ENCODE measurements around the gene UTP11.

The UTP11 gene

DNA sequence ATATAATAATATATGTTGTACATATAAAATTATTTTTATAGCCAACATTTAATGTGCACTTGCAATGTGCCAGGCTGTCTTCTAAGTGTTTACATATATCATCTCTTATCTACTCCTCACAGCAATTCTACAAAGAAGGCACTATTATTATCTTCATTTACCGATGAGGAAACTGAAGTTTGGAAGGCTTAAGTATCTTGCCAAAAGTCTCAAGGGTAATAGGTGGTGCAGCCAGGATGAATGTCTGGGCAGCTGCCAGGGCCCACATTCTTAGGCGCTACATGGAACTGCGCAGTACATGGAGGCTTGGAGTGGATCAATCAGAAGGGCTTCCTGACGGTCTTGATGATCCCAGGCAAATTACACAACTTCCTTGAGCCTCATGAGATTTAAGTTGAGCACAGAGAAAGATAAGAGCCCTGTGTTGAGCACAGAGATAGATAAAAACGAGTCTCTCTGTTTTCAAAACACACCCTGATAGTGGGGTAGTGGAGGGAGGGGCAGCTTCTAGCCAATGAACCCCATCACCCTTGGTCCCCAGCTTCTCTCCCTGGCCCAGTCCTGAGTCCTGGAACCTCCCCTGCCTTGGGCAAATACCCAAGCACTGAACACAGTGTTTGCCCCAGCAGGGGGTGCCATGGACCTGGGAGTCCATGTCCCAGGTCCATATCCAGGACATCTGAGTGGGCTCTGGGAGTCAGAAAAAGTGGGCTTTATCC, 24.8 kb downstream of the UTP11 start:
- no peak overlapping the region for H3K4me2 ChIP-seq (ENCODE audit: low read length)
- peaks cover 93% of the 10 kb centered on the region for H3K79me2 ChIP-seq (ENCODE audit: low read length)
- H3K9ac ChIP-seq (ENCODE audit: low read length), result no peak overlapping the region
- H3K9me3 ChIP-seq (ENCODE audit: insufficient read depth, low read length), result no peaks in the 10 kb centered on the region
- no peak for TF ChIP-seq EZH2phosphoT487 (IDR thresholded peaks at IDR 0.05; ENCODE audit: low read depth)
- TF ChIP-seq, protein P1, sequence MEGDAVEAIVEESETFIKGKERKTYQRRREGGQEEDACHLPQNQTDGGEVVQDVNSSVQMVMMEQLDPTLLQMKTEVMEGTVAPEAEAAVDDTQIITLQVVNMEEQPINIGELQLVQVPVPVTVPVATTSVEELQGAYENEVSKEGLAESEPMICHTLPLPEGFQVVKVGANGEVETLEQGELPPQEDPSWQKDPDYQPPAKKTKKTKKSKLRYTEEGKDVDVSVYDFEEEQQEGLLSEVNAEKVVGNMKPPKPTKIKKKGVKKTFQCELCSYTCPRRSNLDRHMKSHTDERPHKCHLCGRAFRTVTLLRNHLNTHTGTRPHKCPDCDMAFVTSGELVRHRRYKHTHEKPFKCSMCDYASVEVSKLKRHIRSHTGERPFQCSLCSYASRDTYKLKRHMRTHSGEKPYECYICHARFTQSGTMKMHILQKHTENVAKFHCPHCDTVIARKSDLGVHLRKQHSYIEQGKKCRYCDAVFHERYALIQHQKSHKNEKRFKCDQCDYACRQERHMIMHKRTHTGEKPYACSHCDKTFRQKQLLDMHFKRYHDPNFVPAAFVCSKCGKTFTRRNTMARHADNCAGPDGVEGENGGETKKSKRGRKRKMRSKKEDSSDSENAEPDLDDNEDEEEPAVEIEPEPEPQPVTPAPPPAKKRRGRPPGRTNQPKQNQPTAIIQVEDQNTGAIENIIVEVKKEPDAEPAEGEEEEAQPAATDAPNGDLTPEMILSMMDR (IDR thresholded peaks at IDR 0.05; ENCODE audit: low read depth, low read length), result peak; percentile 39
- H4K20me1 ChIP-seq (ENCODE audit: insufficient read depth, low read length), result no peaks in the 10 kb centered on the region
- peaks cover 66% of the 10 kb centered on the region for H3K4me1 ChIP-seq (ENCODE audit: low read length)
- no peak overlapping the region for H3K4me3 ChIP-seq (ENCODE audit: low read length)
- H2AFZ ChIP-seq (ENCODE audit: low read depth, low read length), result no peak overlapping the region
- peaks cover 13% of the 10 kb centered on the region for H3K36me3 ChIP-seq (replicated peaks; ENCODE audit: low read depth, low read length)
- peak overlapping the region; percentile 43; the same call in 1 of the 2 replicates for H3K27ac ChIP-seq (ENCODE audit: low read length)
- H3K27me3 ChIP-seq (ENCODE audit: low read depth, low read length), result no peaks in the 10 kb centered on the region

DNA sequence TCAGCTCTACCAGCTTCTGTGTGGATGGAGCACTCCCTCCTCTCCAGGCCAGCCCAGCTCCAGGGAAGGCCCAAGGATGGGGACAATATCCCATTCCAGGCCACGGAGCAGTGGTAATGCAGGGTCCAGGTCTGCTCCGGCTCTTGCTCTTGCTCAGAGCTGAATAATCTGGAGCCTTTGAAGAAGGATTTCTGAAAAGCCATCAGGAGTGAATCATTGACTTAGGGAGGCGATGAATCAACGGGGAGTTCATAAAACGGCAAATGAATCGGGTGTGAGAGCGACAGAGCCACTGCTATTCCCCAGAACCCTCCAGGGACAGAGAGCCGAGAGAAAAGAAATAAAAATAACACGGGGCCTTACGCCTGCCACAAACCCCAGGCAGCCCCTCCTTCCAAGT, 26.3 kb downstream of the UTP11 start:
- no peaks in the 10 kb centered on the region for H3K9me3 ChIP-seq (ENCODE audit: insufficient read depth, low read length)
- H4K20me1 ChIP-seq (ENCODE audit: insufficient read depth, low read length), result peaks cover under 1% of the 10 kb centered on the region; the same call in 1 of the 2 replicates
- peak overlapping the region; percentile 96 for H3K4me3 ChIP-seq (ENCODE audit: low read length)
- peak overlapping the region; percentile 98 for H3K9ac ChIP-seq (ENCODE audit: low read length)
- no peaks in the 10 kb centered on the region for H3K27me3 ChIP-seq (ENCODE audit: low read depth, low read length)
- peaks cover 57% of the 10 kb centered on the region for H3K4me1 ChIP-seq (ENCODE audit: low read length)
- peaks cover 28% of the 10 kb centered on the region for H3K36me3 ChIP-seq (replicated peaks; ENCODE audit: low read depth, low read length)
- peaks cover 95% of the 10 kb centered on the region for H3K79me2 ChIP-seq (ENCODE audit: low read length)
- H2AFZ ChIP-seq (ENCODE audit: low read depth, low read length), result no peak overlapping the region
- H3K4me2 ChIP-seq (ENCODE audit: low read length), result peak overlapping the region; percentile 87
- TF ChIP-seq EZH2phosphoT487 (IDR thresholded peaks at IDR 0.05; ENCODE audit: low read depth), result no peak
- TF ChIP-seq, protein P1 (IDR thresholded peaks at IDR 0.05; ENCODE audit: low read depth, low read length), result no peak
- peak overlapping the region; percentile 97 for H3K27ac ChIP-seq (ENCODE audit: low read length)

DNA sequence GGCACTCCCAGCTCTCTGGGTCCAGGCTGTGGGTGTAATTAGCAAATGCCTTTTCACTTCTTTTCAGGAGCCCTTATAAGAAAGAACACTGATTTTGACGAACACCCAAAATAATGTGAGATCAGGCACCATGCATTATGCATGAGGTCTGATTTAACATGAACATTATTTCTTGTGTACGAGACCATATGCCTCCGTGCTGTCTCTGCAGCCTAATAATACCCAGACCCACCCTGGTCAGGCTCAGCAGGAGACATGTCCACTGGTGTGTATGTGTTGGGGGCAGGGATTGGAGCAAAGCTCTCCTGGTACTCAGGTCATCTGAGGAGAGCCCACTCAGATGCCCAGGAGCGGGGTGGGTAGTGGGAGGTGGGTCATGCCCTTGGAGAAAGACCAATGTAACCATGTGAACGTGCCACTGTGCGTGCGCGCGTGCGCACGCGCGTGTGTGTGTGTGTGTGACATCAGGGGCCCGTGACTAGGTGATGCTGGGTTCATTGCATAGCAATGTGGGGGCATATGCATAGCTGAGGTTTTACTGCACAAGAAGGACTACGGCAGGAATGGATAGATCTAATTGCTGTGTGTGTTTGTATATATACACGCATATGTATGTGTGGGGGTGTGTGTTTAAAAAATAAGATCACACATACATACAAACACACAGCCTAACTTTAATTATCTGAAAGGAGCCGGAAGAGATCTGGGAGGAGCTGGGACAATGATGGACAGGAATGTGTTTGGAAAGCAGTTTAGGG, 27.0 kb downstream of the UTP11 start:
- TF ChIP-seq EZH2phosphoT487 (IDR thresholded peaks at IDR 0.05; ENCODE audit: low read depth), result no peak
- TF ChIP-seq, protein P1 (IDR thresholded peaks at IDR 0.05; ENCODE audit: low read depth, low read length), result no peak
- Histone ChIP-seq H2AFZ (ENCODE audit: low read depth, low read length) (no peak overlapping the region), H3K27me3 (ENCODE audit: low read depth, low read length) (no peaks in the 10 kb centered on the region), H4K20me1 (ENCODE audit: insufficient read depth, low read length) (peaks cover 6% of the 10 kb centered on the region; the same call in 1 of the 2 replicates), H3K79me2 (ENCODE audit: low read length) (peaks cover 95% of the 10 kb centered on the region), H3K36me3 (replicated peaks; ENCODE audit: low read depth, low read length) (peaks cover 34% of the 10 kb centered on the region), H3K4me1 (ENCODE audit: low read length) (peaks cover 50% of the 10 kb centered on the region), H3K9me3 (ENCODE audit: insufficient read depth, low read length) (no peaks in the 10 kb centered on the region), H3K27ac (ENCODE audit: low read length) (peak overlapping the region; percentile 97), H3K9ac (ENCODE audit: low read length) (peak overlapping the region; percentile 98), H3K4me2 (ENCODE audit: low read length) (peak overlapping the region; percentile 87), H3K4me3 (ENCODE audit: low read length) (peak overlapping the region; percentile 96)

Measured in OCI-LY3 (cell line).